Esophagus squamous epithelium (tissue), 5 donors: ENCODE measurements around the gene ACSF3. TPM values are rescaled to one million over a fixed set of nuclear protein-coding genes. Genes with fewer than 3 reads are reported as not detected.

Source experiments
- DNase-seq: peaks from one replicate; lab custom pipeline; 2025; lab: John Stamatoyannopoulos, UW
- H3K27ac ChIP-seq, 4 donors: fragments of 200-600 bp; sonication (generic); one replicate each; pipeline ENCODE4 v1.5.1; 2016 to 2019; ENCODE audit warnings: mild to moderate bottlenecking in 1 of 4
- H3K27me3 ChIP-seq, 4 donors: fragments of 200-600 bp; sonication (generic); 1 replicate in 3 of 4; 2 replicates in 1 of 4; pipeline versions ENCODE4 v1.5.1 to v1.6.0; 2017 to 2021; ENCODE audit warnings: antibody characterized with exemption in 1 of 4
- H3K36me3 ChIP-seq, 3 donors: fragments of 200-600 bp; sonication (generic); one replicate each; pipeline ENCODE4 v1.5.1; 2016 to 2019
- H3K4me1 ChIP-seq, 3 donors: fragments of 200-600 bp; sonication (generic); one replicate each; pipeline ENCODE4 v1.5.1; 2017 to 2019
- H3K4me3 ChIP-seq, 4 donors: fragments of 200-600 bp; sonication (generic); 1 replicate in 3 of 4; 2 replicates in 1 of 4; pipeline ENCODE4 v1.5.1; 2016 to 2019; ENCODE audit warnings: mild to moderate bottlenecking in 2 of 4, moderate library complexity in 1 of 4
- H3K9me3 ChIP-seq, 3 donors: fragments of 200-600 bp; sonication (generic); one replicate each; pipeline ENCODE4 v1.5.1; 2016 to 2019
- CTCF ChIP-seq, 6 experiments: fragments of 450-650 bp in 4 of 6; fragments of 200-600 bp in 2 of 6; sonication (generic) in 2 of 6; IDR thresholded peaks; one replicate each; pipeline ENCODE4 v1.5.1; 2016 to 2019; ENCODE audit warnings: antibody characterized with exemption in 6 of 6, mild to moderate bottlenecking in 4 of 6, moderate library complexity in 4 of 6
- POLR2A ChIP-seq, 4 donors: fragments of 450-650 bp; IDR thresholded peaks; one replicate each; pipeline ENCODE4 v1.6.1; 2017; ENCODE audit warnings: antibody characterized with exemption in 4 of 4, mild to moderate bottlenecking in 4 of 4, moderate library complexity in 3 of 4
- WGBS, 2 donors: methylation state at CpG; one replicate each; pipeline ENCODE4 v1.1.5; 2018; 5-methylcytosine and 5-hydroxymethylcytosine counted together
- intact Hi-C: fragments of 100-400 bp; cut with DNase I; formaldehyde crosslinking; loops from one replicate; pipeline ENCODE4 v1.15.0; 2022
- total RNA-seq, 4 donors: library from RNA; depleted of rRNA; stranded (reverse); fragments of >200 nt; gene quantifications; one replicate each; pipeline ENCODE4 v1.1.0, GENCODE V29; 2016
- donor health status: DM: yes; HTN: yes; CAD: no.

ACSF3 gene
- total RNA-seq, 4 donors from 2014 or later = 15.1 to 21.1 (median 17.4) TPM

GRCh38 chr16:89197633-89198416 lies 104.2 kb downstream of the ACSF3 start:
- H3K36me3 ChIP-seq = no peaks in the 10 kb centered on the region
- no peaks in the 10 kb centered on the region for H3K9me3 ChIP-seq
- H3K27ac ChIP-seq = no peak overlapping the region
- intact Hi-C loops = no loop called here
- no peak overlapping the region for H3K4me3 ChIP-seq
- 84 to 92% methylated on average over 5 to 11 of the region's 26 CpGs for WGBS, 2 donors
- H3K27me3 ChIP-seq = peaks cover 11 to 73% (median 21%) of the 10 kb centered on the region in 4 donors
- TF ChIP-seq POLR2A (IDR thresholded peaks at IDR 0.05) (no peak), CTCF (IDR thresholded peaks at IDR 0.05) (no peak)
- peaks cover 6 to 34% (median 13%) of the 10 kb centered on the region in 3 donors for H3K4me1 ChIP-seq
- no peak for DNase-seq

GRCh38 chr16:89198417-89199240 lies 105.0 kb downstream of the ACSF3 start:
- H3K9me3 ChIP-seq = no peaks in the 10 kb centered on the region
- DNase-seq = no peak
- intact Hi-C loops = no loop called here
- no peaks in the 10 kb centered on the region for H3K36me3 ChIP-seq
- no peak overlapping the region for H3K4me3 ChIP-seq
- no peak for TF ChIP-seq POLR2A (IDR thresholded peaks at IDR 0.05)
- TF ChIP-seq CTCF (IDR thresholded peaks at IDR 0.05) = no peak
- 88 to 93% methylated on average over 6 to 10 of the region's 28 CpGs for WGBS, 2 donors
- H3K4me1 ChIP-seq = peaks cover 6 to 28% (median 13%) of the 10 kb centered on the region in 3 donors
- peaks cover 11 to 75% (median 24%) of the 10 kb centered on the region in 4 donors for H3K27me3 ChIP-seq
- no peak overlapping the region for H3K27ac ChIP-seq

- Histone ChIP-seq H3K27me3 (peaks cover 11 to 78% (median 24%) of the 10 kb centered on the region in 4 donors), H3K4me3 (no peak overlapping the region), H3K4me1 (peaks cover 6 to 28% (median 13%) of the 10 kb centered on the region in 3 donors), H3K36me3 (no peaks in the 10 kb centered on the region), H3K9me3 (no peaks in the 10 kb centered on the region), H3K27ac (no peak overlapping the region)
- DNase-seq = no peak
- TF ChIP-seq POLR2A (IDR thresholded peaks at IDR 0.05) = no peak
- no peak for TF ChIP-seq CTCF (IDR thresholded peaks at IDR 0.05)
- WGBS, 2 donors = 55 to 65% methylated on average over 4 to 10 of the region's 22 CpGs
- intact Hi-C loops = no loop called here
Measured at GRCh38 chr16:89199241-89200123, 105.8 kb downstream of the ACSF3 start.

DNA sequence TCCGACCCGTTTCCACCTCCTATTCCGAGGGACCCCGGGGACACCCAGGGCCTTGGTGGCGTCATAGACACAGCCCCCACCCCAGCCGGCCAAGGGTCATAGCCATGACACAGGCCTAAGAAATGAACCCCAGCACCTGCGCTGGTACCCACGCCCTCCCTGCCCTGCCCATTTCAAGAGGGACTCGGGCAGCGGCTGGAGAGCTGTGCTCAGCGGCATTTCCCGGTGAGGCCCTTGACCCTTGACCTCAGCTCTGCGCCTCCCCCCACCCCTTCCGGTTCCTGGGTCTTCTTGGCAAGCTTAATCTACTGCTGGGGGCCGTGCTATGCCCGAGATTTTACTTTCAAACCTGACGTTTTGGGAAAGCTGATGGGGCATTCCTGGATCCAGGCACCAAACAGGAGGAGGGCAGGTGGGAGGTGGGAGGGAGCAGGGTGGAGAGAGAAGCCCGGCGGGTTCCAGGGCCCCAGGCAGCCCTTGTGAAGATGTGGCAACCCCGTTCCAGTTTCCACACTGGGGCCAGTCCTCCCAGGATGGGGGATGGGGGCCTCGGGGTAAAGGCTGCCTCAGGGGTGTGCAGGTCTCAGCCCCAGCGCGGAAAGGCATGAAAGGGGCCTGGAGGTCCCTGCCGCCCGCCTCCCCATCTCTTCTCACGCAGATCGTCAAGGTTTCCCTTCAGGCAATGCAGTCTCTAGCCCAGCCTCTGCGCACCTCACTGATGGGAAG lies 106.6 kb downstream of the ACSF3 start, which contains the start of gene SLC22A31:
Gene SLC22A31 (minus strand): TSS at position 414 of the 726 bp plus-strand sequence. CDS start 36 bp downstream, at position 378.
- H3K27ac ChIP-seq = no peak within 1 kb of the TSS
- 12 to 23% methylated on average over 12 to 18 of the region's 28 CpGs for WGBS, 2 donors
- TF ChIP-seq POLR2A (IDR thresholded peaks at IDR 0.05) (no peak), CTCF (IDR thresholded peaks at IDR 0.05) (no peak)

More for the DNA sequence above, 106.6 kb downstream of the ACSF3 start, which contains the start of gene SLC22A31:
- no peak for DNase-seq
- H3K4me3 ChIP-seq = peak within 1 kb of the TSS; percentile 18 to 65 (median 31)
- intact Hi-C loops = no loop called here
- no peaks in the 10 kb centered on the region for H3K9me3 ChIP-seq
- no peaks in the 10 kb centered on the region for H3K36me3 ChIP-seq
- H3K4me1 ChIP-seq = peaks cover 6 to 28% (median 13%) of the 10 kb centered on the region in 3 donors
- H3K27me3 ChIP-seq = peaks cover 11 to 86% (median 24%) of the 10 kb centered on the region in 4 donors
